GM18499 (cell line): ENCODE data around the gene C4orf36.

Experiments
- ATAC-seq: cut with Tn5 transposase; IDR thresholded peaks from one replicate; pipeline ENCODE4 v1.9.1; 2021; ENCODE audit warnings: moderate number of reproducible peaks; ENCODE audit not compliant: insufficient read depth, unreplicated experiment

The C4orf36 gene

GRCh38 chr4:86891762-86892635, at the start of gene C4orf36:
Gene C4orf36 (minus strand): TSS chr4:86892422. CDS start chr4:86891520, 902 bp downstream.
- ATAC-seq = no peak

- ATAC-seq = no peak
These were observed 48.8 kb upstream of the C4orf36 start for GRCh38 chr4:86940920-86941460.

- peak; percentile 63 for ATAC-seq
These were observed 47.7 kb upstream of the C4orf36 start for GRCh38 chr4:86939729-86940575.

- ATAC-seq = no peak
These were observed 46.7 kb upstream of the C4orf36 start for GRCh38 chr4:86938771-86939520.

- peak; percentile 21 for ATAC-seq
These were observed 43.9 kb upstream of the C4orf36 start for GRCh38 chr4:86935853-86936733.

GRCh38 chr4:86935566-86935852, 43.3 kb upstream of the C4orf36 start:
- ATAC-seq = no peak

- ATAC-seq = no peak
These were observed 42.7 kb upstream of the C4orf36 start, which contains the start of gene AFF1 for GRCh38 chr4:86934771-86935565. Gene AFF1 (plus strand): TSS chr4:86935011. CDS start chr4:86948534, 13,523 bp downstream.

GRCh38 chr4:86934147-86934770, 42.0 kb upstream of the C4orf36 start:
- no peak for ATAC-seq

GRCh38 chr4:86928400-86929255, 36.4 kb upstream of the C4orf36 start:
- ATAC-seq = no peak

- no peak for ATAC-seq
These were observed 35.7 kb upstream of the C4orf36 start for GRCh38 chr4:86927843-86928395.

- ATAC-seq = no peak
These were observed 34.3 kb upstream of the C4orf36 start for GRCh38 chr4:86926435-86927086.

GRCh38 chr4:86924811-86925210, 32.6 kb upstream of the C4orf36 start:
- ATAC-seq = no peak

- no peak for ATAC-seq
These were observed 29.5 kb upstream of the C4orf36 start for GRCh38 chr4:86921608-86922252.

GRCh38 chr4:86919561-86920223, 27.5 kb upstream of the C4orf36 start:
- ATAC-seq = no peak

- no peak for ATAC-seq
These were observed 26.4 kb upstream of the C4orf36 start for GRCh38 chr4:86918539-86919072.
